ENCODE data around the gene KCNQ1. TPM values are rescaled to one million over a fixed set of nuclear protein-coding genes. Genes with fewer than 3 reads are reported as not detected.

Gene KCNQ1
- polyA plus RNA-seq, 1 of the 3 experiments (the other 2 are of a cell fraction) = 0.05 TPM

GRCh38 chr11:2529173-2529572 lies 84.4 kb downstream of the KCNQ1 start:
- H3K4me2 ChIP-seq = no peak overlapping the region
- H3K4me1 ChIP-seq (ENCODE audit: control insufficient read depth in 1 of 2, insufficient read depth in 2 of 2, low read depth in 1 of 2, low read length in 1 of 2) = peaks cover 9 to 10% of the 10 kb centered on the region in 2 experiments; a peak in 2 of 4 replicates
- no peak overlapping the region for H2AFZ ChIP-seq (ENCODE audit: low read depth)
- no peak for DNase-seq
- H3K79me2 ChIP-seq (ENCODE audit: insufficient read depth) = no peaks in the 10 kb centered on the region
- CTCF ChIA-PET = interaction anchor here (2.2 to 14.0 kb wide), 4 partner anchors 85 to 359 kb away, joined by 18 to 461 read pairs (median 38); partner anchors contain the start of genes KCNQ1 and TRPM5
- POLR2A ChIA-PET = no interaction called here
- no peaks in the 10 kb centered on the region for H3K36me3 ChIP-seq (replicated peaks in 1 of 2; ENCODE audit: control insufficient read depth in 1 of 2, insufficient read depth in 2 of 2, low read length in 1 of 2)
- H3K4me3 ChIP-seq (ENCODE audit: low read depth in 2 of 2, low read length in 1 of 2) = no peak overlapping the region
- no peak for TF ChIP-seq ZBTB33 (IDR thresholded peaks at IDR 0.05; ENCODE audit: borderline replicate concordance, low read depth)
- TF ChIP-seq NRF1 (IDR thresholded peaks at IDR 0.05; ENCODE audit: low read depth, low read length) = no peak
- no peak for TF ChIP-seq SIN3A (IDR thresholded peaks at IDR 0.05; ENCODE audit: borderline replicate concordance, low read depth, low read length)
- TF ChIP-seq JUND (IDR thresholded peaks at IDR 0.05) = no peak
- TF ChIP-seq EZH2phosphoT487 (IDR thresholded peaks at IDR 0.05; ENCODE audit: borderline replicate concordance, low read depth) = no peak
- no peak for TF ChIP-seq TEAD4 (IDR thresholded peaks at IDR 0.05; ENCODE audit: borderline replicate concordance, insufficient read depth)
- no peak for TF ChIP-seq TAF1 (IDR thresholded peaks at IDR 0.05; ENCODE audit: borderline replicate concordance, low read depth, low read length)
- no peak for TF ChIP-seq IRF3 (IDR thresholded peaks at IDR 0.05; ENCODE audit: low read depth, low read length)
- no peak for TF ChIP-seq FOXM1 (IDR thresholded peaks at IDR 0.05; ENCODE audit: low read depth)
- TF ChIP-seq MAX (IDR thresholded peaks at IDR 0.05; ENCODE audit: low read depth) = no peak
- TF ChIP-seq ELF1 (IDR thresholded peaks at IDR 0.05) = no peak
- TF ChIP-seq MEF2A (IDR thresholded peaks at IDR 0.05; ENCODE audit: borderline replicate concordance, low read depth) = no peak
- TF ChIP-seq MXI1 (IDR thresholded peaks at IDR 0.05; ENCODE audit: low read depth, low read length) = no peak
- TF ChIP-seq YY1 (IDR thresholded peaks at IDR 0.05; ENCODE audit: low read depth) = no peak
- TF ChIP-seq GATA2 (CRISPR knock-in tag; IDR thresholded peaks at IDR 0.05) = no peak
- no peak for TF ChIP-seq GABPA (IDR thresholded peaks at IDR 0.05; ENCODE audit: low read depth)
- no peak for TF ChIP-seq EP300 (IDR thresholded peaks at IDR 0.05; ENCODE audit: borderline replicate concordance in 1 of 2, low read depth in 1 of 2, low read length in 1 of 2)
- no peak for TF ChIP-seq TCF12 (IDR thresholded peaks at IDR 0.05)
- no peak for TF ChIP-seq PBX3 (IDR thresholded peaks at IDR 0.05)
- TF ChIP-seq REST (IDR thresholded peaks at IDR 0.05; ENCODE audit: low read depth, low read length) = no peak
- no peaks in the 10 kb centered on the region for H3K9me3 ChIP-seq
- H3K9ac ChIP-seq = no peak overlapping the region
- no peaks in the 10 kb centered on the region for H3K27me3 ChIP-seq (ENCODE audit: insufficient read depth)
- H3K27ac ChIP-seq (ENCODE audit: low read depth in 2 of 2, low read length in 1 of 2) = no peak overlapping the region
- H4K20me1 ChIP-seq (ENCODE audit: insufficient read depth) = no peaks in the 10 kb centered on the region
- no peaks in the 10 kb centered on the region for H3K9me2 ChIP-seq
- H3F3A ChIP-seq (replicated peaks; ENCODE audit: insufficient read depth) = no peaks in the 10 kb centered on the region
- 76% methylated on average over 10 of the region's 10 CpGs for WGBS (ENCODE audit: low lambda C conversion rate)

Measured in SK-N-SH (cell line).